Mesothelial cell of epicardium (in vitro differentiated cells): ENCODE results near the gene WWC2. TPM values are rescaled to one million over a fixed set of nuclear protein-coding genes. Genes with fewer than 3 reads are reported as not detected.
"Not testable (repeated sequence)": the region's sequence is repeated elsewhere in the genome, so short reads cannot be mapped to it uniquely, and the experiment has no call there.

Experiments
- DNase-seq, 2 experiments: peaks; one replicate each; pipeline ENCODE4 v3.0.0; 2021; ENCODE audit warnings: low spot score in 2 of 2; ENCODE audit not compliant: unreplicated experiment in 2 of 2
- H3K27ac Mint-ChIP-seq: 2 replicates; pipeline ENCODE4 v1.8.0; 2021; ENCODE audit warnings: mixed read lengths
- H3K27me3 Mint-ChIP-seq: 2 replicates; pipeline ENCODE4 v1.8.0; 2021; ENCODE audit warnings: low read depth, mixed read lengths
- H3K36me3 Mint-ChIP-seq: 2 replicates; pipeline ENCODE4 v1.8.0; 2021; ENCODE audit warnings: mixed read lengths
- H3K4me1 Mint-ChIP-seq: 2 replicates; pipeline ENCODE4 v1.8.0; 2021; ENCODE audit warnings: mixed read lengths
- H3K4me3 Mint-ChIP-seq: 2 replicates; pipeline ENCODE4 v1.8.0; 2021; ENCODE audit warnings: mild to moderate bottlenecking, moderate library complexity, mixed read lengths
- H3K9me3 Mint-ChIP-seq: 2 replicates; pipeline ENCODE4 v1.8.0; 2021; ENCODE audit warnings: mixed read lengths
- CTCF ChIP-seq: fragments of 200-600 bp; sonication (generic); IDR thresholded peaks from one replicate; pipeline ENCODE4 v1.5.0; 2021; ENCODE audit warnings: antibody characterized with exemption; ENCODE audit not compliant: unreplicated experiment
- total RNA-seq: library from RNA; stranded (reverse); gene quantifications from 3 replicates; pipeline ENCODE4 v1.2.1, GENCODE V29; 2021

Gene WWC2
- total RNA-seq, 1 donor from 2014 or later: 64.1 TPM

GRCh38 chr4:183110244-183110643, 11.2 kb downstream of the WWC2 start:
- no peak for DNase-seq
- Mint-ChIP-seq H3K36me3 (peaks cover 6% of the 10 kb centered on the region), H3K4me3 (no peak overlapping the region), H3K27ac (peak overlapping the region; percentile 75), H3K4me1 (peaks cover 27% of the 10 kb centered on the region), H3K27me3 (no peaks in the 10 kb centered on the region), H3K9me3 (peaks cover 6% of the 10 kb centered on the region)
- TF ChIP-seq CTCF: no peak

- Mint-ChIP-seq H3K27ac (peak overlapping the region; percentile 75), H3K4me1 (peaks cover 32% of the 10 kb centered on the region), H3K4me3 (no peak overlapping the region), H3K9me3 (peaks cover 9% of the 10 kb centered on the region), H3K36me3 (peaks cover 8% of the 10 kb centered on the region), H3K27me3 (no peaks in the 10 kb centered on the region)
- DNase-seq: no peak
- TF ChIP-seq CTCF: no peak
Observed at GRCh38 chr4:183111452-183111885, 12.4 kb downstream of the WWC2 start.

- no peak for DNase-seq
- peaks cover 3% of the 10 kb centered on the region for H3K36me3 Mint-ChIP-seq
- H3K27me3 Mint-ChIP-seq: no peaks in the 10 kb centered on the region
- H3K27ac Mint-ChIP-seq: peak overlapping the region; percentile 97
- peaks cover 4% of the 10 kb centered on the region for H3K9me3 Mint-ChIP-seq
- H3K4me1 Mint-ChIP-seq: peaks cover 32% of the 10 kb centered on the region
- TF ChIP-seq CTCF: no peak
- no peak overlapping the region for H3K4me3 Mint-ChIP-seq
Observed at GRCh38 chr4:183118141-183118540, 19.1 kb downstream of the WWC2 start.

- peak overlapping the region; percentile 97 for H3K27ac Mint-ChIP-seq
- TF ChIP-seq CTCF: no peak
- no peaks in the 10 kb centered on the region for H3K27me3 Mint-ChIP-seq
- no peak for DNase-seq
- peaks cover 32% of the 10 kb centered on the region for H3K4me1 Mint-ChIP-seq
- H3K4me3 Mint-ChIP-seq: no peak overlapping the region
- H3K36me3 Mint-ChIP-seq: peaks cover 3% of the 10 kb centered on the region
- H3K9me3 Mint-ChIP-seq: peaks cover 4% of the 10 kb centered on the region
Observed at GRCh38 chr4:183118585-183118984, 19.5 kb downstream of the WWC2 start.

GRCh38 chr4:183121660-183122059, 22.6 kb downstream of the WWC2 start:
- peaks cover 45% of the 10 kb centered on the region for H3K4me1 Mint-ChIP-seq
- DNase-seq, H3K36me3 Mint-ChIP-seq, H3K4me3 Mint-ChIP-seq, H3K27ac Mint-ChIP-seq, H3K9me3 Mint-ChIP-seq, H3K27me3 Mint-ChIP-seq: not testable (repeated sequence)

- no peaks in the 10 kb centered on the region for H3K9me3 Mint-ChIP-seq
- no peaks in the 10 kb centered on the region for H3K27me3 Mint-ChIP-seq
- no peak overlapping the region for H3K4me3 Mint-ChIP-seq
- TF ChIP-seq CTCF: no peak
- peak overlapping the region; percentile 95 for H3K27ac Mint-ChIP-seq
- peaks cover 36% of the 10 kb centered on the region for H3K4me1 Mint-ChIP-seq
- DNase-seq: no peak
- no peaks in the 10 kb centered on the region for H3K36me3 Mint-ChIP-seq
Observed at GRCh38 chr4:183124228-183124627, 25.2 kb downstream of the WWC2 start.
